Heart right ventricle (tissue), 16 donors: ENCODE results near the gene PRC1. TPM values are rescaled to one million over a fixed set of nuclear protein-coding genes. Genes with fewer than 3 reads are reported as not detected.

Experiments used
- ATAC-seq, 8 donors: fragments of 200-7000 bp; cut with Tn5 transposase; one replicate each; pipeline ENCODE4 v1.9.1; 2020; ENCODE audit warnings: mild to moderate bottlenecking in 8 of 8, moderate library complexity in 8 of 8, moderate number of reproducible peaks in 1 of 8
- DNase-seq, 2 donors: peaks; one replicate each; pipeline ENCODE4 v3.0.0-alpha.2; 2020
- H3K27ac ChIP-seq, 10 donors: fragments of 200-600 bp; sonication (generic) in 2 of 10; one replicate each; pipeline versions ENCODE4 v1.5.0 to v1.8.0; 2020 to 2022; ENCODE audit warnings: mild to moderate bottlenecking in 3 of 10
- H3K27me3 ChIP-seq, 7 donors: fragments of 200-600 bp; one replicate each; pipeline ENCODE4 v1.8.0; 2021 to 2022; ENCODE audit warnings: mild to moderate bottlenecking in 2 of 7
- H3K36me3 ChIP-seq, 9 donors: fragments of 200-600 bp; sonication (generic) in 1 of 9; one replicate each; pipeline versions ENCODE4 v1.5.0 to v1.8.0; 2020 to 2022; ENCODE audit warnings: mild to moderate bottlenecking in 2 of 9
- H3K4me1 ChIP-seq, 9 donors: fragments of 200-600 bp; sonication (generic) in 1 of 9; one replicate each; pipeline versions ENCODE4 v1.5.0 to v1.8.0; 2020 to 2022; ENCODE audit warnings: mild to moderate bottlenecking in 4 of 9
- H3K4me3 ChIP-seq, 10 donors: fragments of 200-600 bp; sonication (generic) in 2 of 10; one replicate each; pipeline versions ENCODE4 v1.5.0 to v1.8.0; 2020 to 2022; ENCODE audit warnings: mild to moderate bottlenecking in 7 of 10, moderate library complexity in 2 of 10
- H3K9me3 ChIP-seq, 11 donors: fragments of 200-600 bp in 10 of 11; sonication (generic) in 2 of 11; one replicate each; pipeline versions ENCODE4 v1.5.0 to v1.8.0; 2013 to 2022; ENCODE audit warnings: mild to moderate bottlenecking in 2 of 11, control low read depth in 1 of 11, moderate library complexity in 1 of 11
- CTCF ChIP-seq, 9 donors: fragments of 200-600 bp; sonication (generic) in 2 of 9; IDR thresholded peaks; one replicate each; pipeline versions ENCODE4 v1.5.0 to v1.8.0; 2021 to 2022; ENCODE audit warnings: antibody characterized with exemption in 9 of 9, mild to moderate bottlenecking in 5 of 9, moderate library complexity in 1 of 9
- WGBS, 2 donors: extraction: QIAGEN DNeasy Blood & Tissue Kit; methylation state at CpG; one replicate each; pipeline ENCODE4 v1.1.7; 2013; ENCODE audit warnings: inconsistent platforms in 1 of 2; 5-methylcytosine and 5-hydroxymethylcytosine counted together
- intact Hi-C, 10 donors: fragments of 100-400 bp; cut with DNase I; formaldehyde crosslinking; loops; one replicate each; pipeline versions ENCODE4 v1.11.1 to v1.14.2; 2022
- polyA plus RNA-seq, 2 donors: library from polyadenylated mRNA; stranded (reverse); fragments of 200-250 nt; gene quantifications; one replicate each; pipeline ENCODE4 v1.2.3, GENCODE V29; 2013
- total RNA-seq, 10 donors: library from RNA; stranded (reverse); fragmentation: NEBNext Ultra II Directional in 3 of 10; extraction: Animal tissue kit (Norgen Biotek cat#: 25700) in 3 of 10; gene quantifications; one replicate each; pipeline versions ENCODE4 v1.2.1 to v1.2.4, GENCODE V29; 2021 to 2023
- donor health status: Arrhythmogenic right ventricular cardiomyopathy.
- donor health status: ischemic (EF 13 %, LVEDD 7.1; RV severe dilation, severe dysfunction).
- donor health status: healthy with polysubstance abuse.
- donor health status: DM: no; HTN: yes; CAD: no.
- donor health status: DM: no; HTN: no; CAD: no.
- donor health status: ischemic (EF 25% LVEDD 6.9; RV normal size, moderate dysfunction).
- donor health status: ischemic (EF 25% LVEDD 5.7; RV mildly dilated, moderate dysfunction).
- donor health status: healthy.
- donor health status: DM: yes; HTN: yes; CAD: no.
- donor health status: Ischemic cardiomyopathy.
- donor health status: ischemic (EF 35%, LVEDD 5.7; RV mildly dilated, moderate dysfunction).
- donor health status: nonischemic (EF 11% LVEDD 7.7; RV severe dilation, severe dysfunction).
- donor health status: DM: yes; HTN: yes; CAD: no.
- donor health status: PGD.
- donor health status: ischemic (EF 29% LVEDD 5.4; RV normal size, mild dysfunction).
- donor health status: nonischemic (EF 23%, LVEDD 6.1; RV moderate dilation, normal function).

PRC1 gene
- total and polyA plus RNA-seq, 12 donors: 2.1 to 16.2 (median 4.6) TPM

- no peak for TF ChIP-seq CTCF (IDR thresholded peaks at IDR 0.05)
- H3K27ac ChIP-seq: no peak overlapping the region
- H3K36me3 ChIP-seq: peaks cover 0 to 63% (median 0%) of the 10 kb centered on the region in 9 donors
- H3K4me3 ChIP-seq: no peak overlapping the region
- WGBS, 2 donors: 94 to 97% methylated on average over 5 of the region's 5 CpGs
- H3K9me3 ChIP-seq: no peaks in the 10 kb centered on the region
- intact Hi-C loops: no loop called here
- DNase-seq (no peak), ATAC-seq (no peak)
- H3K4me1 ChIP-seq: no peaks in the 10 kb centered on the region
- no peaks in the 10 kb centered on the region for H3K27me3 ChIP-seq
Observed at GRCh38 chr15:90982135-90982534, 12.2 kb downstream of the PRC1 start.

DNA sequence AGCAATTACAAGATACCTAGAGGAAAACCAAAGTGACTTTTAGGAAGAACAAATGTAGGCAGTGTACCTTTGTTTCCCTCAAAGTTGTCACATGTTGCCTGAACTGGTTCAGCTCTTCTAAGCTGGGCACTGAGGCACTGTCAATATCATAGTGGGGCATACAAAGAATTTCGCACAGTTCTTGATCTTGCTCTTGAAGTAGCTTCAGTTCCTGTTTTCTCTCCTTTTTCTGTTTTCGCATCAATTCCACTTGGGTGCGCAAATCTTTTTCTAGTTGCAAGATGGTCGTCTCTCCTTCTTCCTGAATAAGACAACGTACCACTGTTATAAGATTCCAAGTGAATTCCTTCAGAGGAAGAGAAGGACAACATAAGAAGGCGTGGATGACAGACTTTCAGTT, 12.7 kb downstream of the PRC1 start:
- no peak overlapping the region for H3K27ac ChIP-seq
- H3K4me1 ChIP-seq: no peaks in the 10 kb centered on the region
- WGBS, 2 donors: 95 to 96% methylated on average over 6 of the region's 6 CpGs
- H3K4me3 ChIP-seq: no peak overlapping the region
- no peak for DNase-seq
- no peak for ATAC-seq
- H3K27me3 ChIP-seq: no peaks in the 10 kb centered on the region
- no peak for TF ChIP-seq CTCF (IDR thresholded peaks at IDR 0.05)
- peaks cover 0 to 67% (median 0%) of the 10 kb centered on the region in 9 donors for H3K36me3 ChIP-seq
- intact Hi-C loops: no loop called here
- H3K9me3 ChIP-seq: no peaks in the 10 kb centered on the region

GRCh38 chr15:90979582-90979981, 14.8 kb downstream of the PRC1 start:
- Histone ChIP-seq H3K27ac (no peak overlapping the region), H3K9me3 (no peaks in the 10 kb centered on the region), H3K36me3 (peaks cover 0 to 88% (median 0%) of the 10 kb centered on the region in 9 donors), H3K4me1 (no peaks in the 10 kb centered on the region), H3K4me3 (no peak overlapping the region), H3K27me3 (no peaks in the 10 kb centered on the region)
- no peak for DNase-seq
- no peak for ATAC-seq
- 55 to 67% methylated on average over 1 of the region's 1 CpG for WGBS, 2 donors
- no peak for TF ChIP-seq CTCF (IDR thresholded peaks at IDR 0.05)
- intact Hi-C loops: no loop called here

DNA sequence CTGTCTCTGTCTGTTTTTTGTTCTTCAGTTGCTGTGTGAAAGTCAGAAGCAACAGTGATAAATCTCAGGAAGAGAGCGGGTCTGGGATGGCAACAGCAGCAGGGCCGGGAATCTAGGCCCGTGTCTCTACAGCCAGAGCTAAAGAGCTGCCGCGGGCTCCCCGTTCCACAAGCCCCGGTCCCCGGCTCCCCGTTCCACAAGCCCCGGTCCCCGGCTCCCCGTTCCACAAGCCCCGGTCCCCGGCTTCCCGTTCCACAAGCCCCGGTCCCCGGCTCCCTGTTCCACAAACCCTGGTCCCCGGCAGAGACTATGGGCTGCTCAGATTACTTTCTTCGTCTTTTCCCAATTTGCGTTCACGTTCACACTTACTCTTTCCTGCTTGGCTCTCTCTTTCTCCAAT, 20.1 kb downstream of the PRC1 start:
- Histone ChIP-seq H3K4me1 (no peaks in the 10 kb centered on the region), H3K27me3 (no peaks in the 10 kb centered on the region), H3K36me3 (peaks cover 0 to 88% (median 0%) of the 10 kb centered on the region in 9 donors), H3K27ac (no peak overlapping the region), H3K4me3 (no peak overlapping the region), H3K9me3 (no peaks in the 10 kb centered on the region)
- intact Hi-C loops: no loop called here
- no peak for TF ChIP-seq CTCF (IDR thresholded peaks at IDR 0.05)
- DNase-seq (no peak), ATAC-seq (no peak)
- 96 to 97% methylated on average over 21 of the region's 21 CpGs for WGBS, 2 donors
